Measurements from ENCODE around the gene PTDSS2. TPM values are rescaled to one million over a fixed set of nuclear protein-coding genes. Genes with fewer than 3 reads are reported as not detected.

Gene PTDSS2
- polyA plus RNA-seq, 1 experiment = 15.8 TPM

DNA sequence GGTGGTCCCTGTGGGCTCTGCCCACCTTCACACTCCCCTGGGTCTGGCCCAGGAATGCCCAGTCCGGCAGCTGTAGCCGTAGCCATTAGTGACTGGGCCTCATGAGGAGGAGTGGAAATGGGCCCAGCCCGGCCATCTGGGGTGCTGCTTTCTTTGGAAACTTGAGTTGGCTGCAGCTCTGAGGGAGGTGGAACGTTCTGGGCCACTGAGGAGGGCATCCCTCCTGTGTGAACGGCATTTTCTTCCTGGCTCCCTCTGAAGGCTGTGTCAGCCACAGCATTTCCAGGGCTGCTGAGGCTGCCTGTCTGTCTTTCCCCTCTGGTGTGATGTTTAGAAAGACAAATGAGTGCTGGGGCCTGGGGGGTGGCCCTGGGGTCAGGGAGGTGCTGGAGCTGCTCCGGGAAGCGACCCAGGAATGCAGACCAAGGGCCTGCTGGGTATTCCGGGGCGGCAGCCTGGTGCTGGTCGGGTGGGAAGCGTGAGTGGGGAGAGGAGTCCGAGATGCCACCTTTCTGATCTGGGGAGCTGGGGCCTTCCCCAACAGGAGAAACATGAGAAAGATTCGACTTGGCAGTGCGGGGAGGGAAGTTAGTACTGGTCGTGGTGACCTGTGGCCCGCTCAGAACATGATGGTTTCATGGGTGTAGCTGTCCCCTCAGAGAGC is 27.1 kb downstream of the PTDSS2 start:
- no peak for DNase-seq (ENCODE audit: low read depth, low spot score)
- TF ChIP-seq, protein P1, sequence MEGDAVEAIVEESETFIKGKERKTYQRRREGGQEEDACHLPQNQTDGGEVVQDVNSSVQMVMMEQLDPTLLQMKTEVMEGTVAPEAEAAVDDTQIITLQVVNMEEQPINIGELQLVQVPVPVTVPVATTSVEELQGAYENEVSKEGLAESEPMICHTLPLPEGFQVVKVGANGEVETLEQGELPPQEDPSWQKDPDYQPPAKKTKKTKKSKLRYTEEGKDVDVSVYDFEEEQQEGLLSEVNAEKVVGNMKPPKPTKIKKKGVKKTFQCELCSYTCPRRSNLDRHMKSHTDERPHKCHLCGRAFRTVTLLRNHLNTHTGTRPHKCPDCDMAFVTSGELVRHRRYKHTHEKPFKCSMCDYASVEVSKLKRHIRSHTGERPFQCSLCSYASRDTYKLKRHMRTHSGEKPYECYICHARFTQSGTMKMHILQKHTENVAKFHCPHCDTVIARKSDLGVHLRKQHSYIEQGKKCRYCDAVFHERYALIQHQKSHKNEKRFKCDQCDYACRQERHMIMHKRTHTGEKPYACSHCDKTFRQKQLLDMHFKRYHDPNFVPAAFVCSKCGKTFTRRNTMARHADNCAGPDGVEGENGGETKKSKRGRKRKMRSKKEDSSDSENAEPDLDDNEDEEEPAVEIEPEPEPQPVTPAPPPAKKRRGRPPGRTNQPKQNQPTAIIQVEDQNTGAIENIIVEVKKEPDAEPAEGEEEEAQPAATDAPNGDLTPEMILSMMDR (IDR thresholded peaks at IDR 0.05; ENCODE audit: low read depth, low read length) = no peak
- Histone ChIP-seq H3K27ac (ENCODE audit: low read depth, low read length) (no peak overlapping the region), H3K27me3 (ENCODE audit: control insufficient read depth, insufficient read depth, low read length) (no peaks in the 10 kb centered on the region), H3K9me3 (ENCODE audit: control insufficient read depth, insufficient read depth, low read length) (peaks cover 2% of the 10 kb centered on the region), H3K4me3 (ENCODE audit: low read depth, low read length) (no peak overlapping the region)
- ChIA-PET CTCF (interaction anchor here (0.5 kb wide), 1 partner anchor 62 kb away, joined by 4 read pairs; no protein-coding TSS in a partner anchor), POLR2A (no interaction called here)

GRCh38 chr11:479311-479710 is 29.2 kb downstream of the PTDSS2 start:
- no peak for DNase-seq (ENCODE audit: low read depth, low spot score)
- Histone ChIP-seq H3K4me3 (ENCODE audit: low read depth, low read length) (no peak overlapping the region), H3K27ac (ENCODE audit: low read depth, low read length) (no peak overlapping the region), H3K27me3 (ENCODE audit: control insufficient read depth, insufficient read depth, low read length) (no peaks in the 10 kb centered on the region), H3K9me3 (ENCODE audit: control insufficient read depth, insufficient read depth, low read length) (peaks cover 12% of the 10 kb centered on the region)
- TF ChIP-seq, protein P1 (IDR thresholded peaks at IDR 0.05; ENCODE audit: low read depth, low read length) = no peak
- ChIA-PET CTCF (interaction anchor here (0.7 kb wide), 1 partner anchor 39 kb away, joined by 3 read pairs; no protein-coding TSS in a partner anchor), POLR2A (no interaction called here)

DNA sequence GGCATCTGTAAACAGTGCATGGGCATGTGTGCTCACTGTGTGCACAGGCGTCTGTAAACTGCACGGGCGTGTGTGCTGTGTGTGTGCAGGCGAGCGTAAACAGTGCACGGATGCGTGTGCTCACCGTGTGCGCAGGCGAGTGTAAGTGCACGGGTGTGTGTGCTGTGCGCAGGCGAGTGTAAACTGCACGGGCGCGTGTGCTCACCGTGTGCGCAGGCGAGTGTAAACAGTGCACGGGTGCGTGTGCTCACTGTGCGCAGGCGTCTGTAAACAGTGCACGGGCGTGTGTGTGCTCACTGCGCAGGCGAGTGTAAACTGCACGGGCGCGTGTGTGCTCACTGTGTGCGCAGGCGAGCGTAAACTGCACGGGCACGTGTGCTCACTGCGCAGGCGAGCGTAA is 34.5 kb downstream of the PTDSS2 start:
- DNase-seq (ENCODE audit: low read depth, low spot score) = no peak
- POLR2A ChIA-PET = no interaction called here
- no peak overlapping the region for H3K27ac ChIP-seq (ENCODE audit: low read depth, low read length)
- TF ChIP-seq, protein P1 (IDR thresholded peaks at IDR 0.05; ENCODE audit: low read depth, low read length) = no peak
- CTCF ChIA-PET = no interaction called here
- no peak overlapping the region for H3K4me3 ChIP-seq (ENCODE audit: low read depth, low read length)
- H3K27me3 ChIP-seq (ENCODE audit: control insufficient read depth, insufficient read depth, low read length) = no peaks in the 10 kb centered on the region
- H3K9me3 ChIP-seq (ENCODE audit: control insufficient read depth, insufficient read depth, low read length) = peaks cover 23% of the 10 kb centered on the region

GRCh38 chr11:486189-486588 is 36.1 kb downstream of the PTDSS2 start:
- CTCF ChIA-PET = interaction anchor here (0.5 kb wide), 1 partner anchor 33 kb away, joined by 6 read pairs; no protein-coding TSS in a partner anchor
- no peak for DNase-seq (ENCODE audit: low read depth, low spot score)
- TF ChIP-seq, protein P1 (IDR thresholded peaks at IDR 0.05; ENCODE audit: low read depth, low read length) = no peak
- H3K4me3 ChIP-seq (ENCODE audit: low read depth, low read length) = no peak overlapping the region
- no peaks in the 10 kb centered on the region for H3K27me3 ChIP-seq (ENCODE audit: control insufficient read depth, insufficient read depth, low read length)
- peaks cover 26% of the 10 kb centered on the region for H3K9me3 ChIP-seq (ENCODE audit: control insufficient read depth, insufficient read depth, low read length)
- POLR2A ChIA-PET = no interaction called here
- H3K27ac ChIP-seq (ENCODE audit: low read depth, low read length) = no peak overlapping the region

DNA sequence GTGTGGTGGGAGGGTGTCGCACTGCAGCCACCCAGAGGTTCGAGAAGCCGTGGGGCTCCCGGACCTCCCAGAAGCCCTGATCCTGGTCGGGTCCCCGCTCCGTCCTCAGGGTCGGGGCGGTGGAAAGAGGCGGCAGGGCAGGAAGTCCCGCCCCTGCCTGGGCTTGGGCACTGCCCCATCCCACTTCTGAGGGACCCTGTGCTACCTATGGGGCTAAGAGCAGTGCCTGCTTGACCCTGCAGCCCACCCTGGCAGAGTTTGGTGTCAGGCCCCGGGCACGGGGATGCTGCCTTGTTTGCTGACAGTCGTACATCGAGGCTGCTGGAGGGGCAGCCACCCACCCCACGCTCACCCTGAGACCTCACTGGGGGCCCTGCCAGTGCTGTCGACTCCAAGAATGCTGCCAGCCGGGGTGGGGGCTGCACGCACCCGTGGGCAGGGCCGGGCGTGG is 37.5 kb downstream of the PTDSS2 start:
- Histone ChIP-seq H3K9me3 (ENCODE audit: control insufficient read depth, insufficient read depth, low read length) (peaks cover 19% of the 10 kb centered on the region), H3K27me3 (ENCODE audit: control insufficient read depth, insufficient read depth, low read length) (no peaks in the 10 kb centered on the region), H3K27ac (ENCODE audit: low read depth, low read length) (no peak overlapping the region), H3K4me3 (ENCODE audit: low read depth, low read length) (no peak overlapping the region)
- no peak for DNase-seq (ENCODE audit: low read depth, low spot score)
- ChIA-PET CTCF (no interaction called here), POLR2A (no interaction called here)
- TF ChIP-seq, protein P1 (IDR thresholded peaks at IDR 0.05; ENCODE audit: low read depth, low read length) = no peak
